NCI-H1105 (cell line): ENCODE results near the gene SCAF8.
A peak's percentile ranks its signal among the peaks of the same experiment; 100 is the strongest.
"Not testable (repeated sequence)": the region's sequence is repeated elsewhere in the genome, so short reads cannot be mapped to it uniquely, and the experiment has no call there.

ENCODE experiments used
- DNase-seq: peaks from one replicate; lab custom pipeline; 2025; lab: John Stamatoyannopoulos, UW

The SCAF8 gene

DNA sequence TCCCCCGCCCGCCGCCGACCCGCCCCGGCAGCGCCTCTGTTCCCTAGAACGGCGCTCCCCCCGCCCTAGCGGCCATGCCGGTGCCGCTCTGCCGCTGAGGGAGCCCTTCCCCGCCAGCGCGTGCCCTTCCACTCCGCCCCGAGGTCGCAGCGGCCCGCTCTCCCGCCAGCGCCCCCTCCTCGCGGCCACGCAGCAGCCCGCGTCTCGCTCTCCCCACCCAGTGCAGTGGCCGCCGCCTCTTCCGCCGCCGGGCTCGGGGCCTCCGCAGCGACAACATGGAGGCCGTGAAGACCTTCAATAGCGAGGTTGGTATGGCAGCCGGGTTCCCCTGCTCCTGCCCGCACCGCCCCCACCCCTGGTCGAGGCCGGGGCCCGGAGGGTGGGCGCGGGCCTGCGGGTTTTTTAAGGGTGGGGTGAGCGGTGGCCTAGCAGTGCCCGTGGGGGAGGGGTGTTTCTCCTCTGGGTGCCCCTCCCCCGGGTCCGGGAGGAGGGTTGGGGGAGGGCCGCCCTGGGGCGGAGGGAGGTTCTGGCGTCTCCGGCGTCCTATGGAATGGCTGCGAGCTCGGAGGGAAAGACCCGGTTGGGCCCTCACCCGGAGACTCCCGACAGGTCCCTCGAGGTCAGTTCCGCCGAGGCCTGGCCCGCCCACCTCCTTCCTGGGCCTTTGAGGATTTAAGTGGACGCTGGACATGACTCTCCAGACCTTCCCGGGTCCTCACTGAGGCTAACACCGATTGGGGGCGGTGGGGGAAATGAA is 588 bp downstream of the SCAF8 start:
- DNase-seq: peak; percentile 95

DNA sequence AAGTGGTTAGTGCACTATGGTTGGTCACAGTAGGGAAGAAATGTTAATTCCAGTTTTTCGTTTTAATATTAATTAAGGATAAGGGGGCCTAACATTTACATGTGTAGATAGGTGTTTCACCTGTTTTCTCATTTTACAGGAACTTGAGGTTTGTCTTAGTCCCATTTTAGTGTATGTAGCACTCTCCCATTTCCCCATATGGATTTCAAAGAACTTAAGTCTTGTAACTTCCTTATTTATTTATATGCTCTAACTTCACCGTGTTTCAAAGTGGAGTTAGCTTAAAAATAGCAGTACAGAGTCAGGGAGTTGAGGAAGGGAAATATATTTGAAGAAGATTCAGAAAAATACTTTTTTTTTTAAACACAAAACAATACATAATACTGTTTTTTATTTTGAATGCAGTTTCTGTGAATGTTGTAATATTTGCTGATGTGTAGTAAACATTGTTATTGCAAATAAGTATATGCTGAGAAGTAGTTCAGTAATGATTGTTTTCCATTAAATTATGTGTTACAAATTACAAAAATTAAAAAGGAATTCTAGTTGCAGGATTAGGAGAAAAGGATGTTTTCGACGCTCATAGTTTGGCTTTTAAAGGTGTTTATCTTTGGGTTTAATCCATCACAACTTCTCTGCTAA is 3.5 kb downstream of the SCAF8 start:
- DNase-seq: no peak

DNA sequence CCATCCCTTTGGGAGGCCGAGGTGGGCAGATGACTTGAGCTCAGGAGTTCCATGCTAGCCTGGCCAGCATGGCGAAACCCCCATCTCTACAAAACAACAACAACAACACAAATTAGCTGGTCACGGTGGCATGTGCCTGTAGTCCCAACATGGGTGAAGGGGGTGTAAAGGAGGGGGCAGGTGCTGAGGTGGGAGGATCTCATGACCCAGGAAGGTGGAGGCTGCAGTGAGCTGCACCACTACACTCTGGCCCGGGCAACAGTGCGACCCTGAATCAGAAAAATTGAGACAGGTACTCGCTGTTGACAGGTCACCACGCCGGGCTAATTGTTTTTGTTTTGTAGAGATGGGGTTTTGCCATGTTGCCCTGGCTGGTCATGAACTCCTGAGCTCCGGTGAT is 4.2 kb downstream of the SCAF8 start:
- DNase-seq: no peak

DNA sequence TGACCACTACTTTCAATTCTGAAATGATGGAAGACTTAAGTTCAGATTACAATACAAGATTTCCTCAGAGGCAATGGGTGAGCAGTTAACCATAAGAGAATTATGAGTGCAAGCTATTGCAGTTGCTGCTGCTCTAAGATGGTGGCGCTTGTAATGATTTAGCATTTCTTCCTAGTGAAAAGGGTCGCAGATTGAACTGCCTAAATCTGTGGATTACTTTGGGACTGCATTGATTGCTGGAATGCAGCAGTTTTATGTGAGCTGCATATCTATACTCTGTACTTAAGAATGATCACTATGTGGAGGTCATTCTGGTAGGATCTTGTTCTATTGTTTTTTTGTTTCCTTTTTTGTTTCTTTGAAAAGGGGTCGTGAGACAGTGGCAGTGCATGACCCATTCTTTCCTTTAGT is 5.3 kb downstream of the SCAF8 start:
- DNase-seq: no peak

- DNase-seq: no peak
Measured at GRCh38 chr6:154740658-154741057, 7.4 kb downstream of the SCAF8 start.

DNA sequence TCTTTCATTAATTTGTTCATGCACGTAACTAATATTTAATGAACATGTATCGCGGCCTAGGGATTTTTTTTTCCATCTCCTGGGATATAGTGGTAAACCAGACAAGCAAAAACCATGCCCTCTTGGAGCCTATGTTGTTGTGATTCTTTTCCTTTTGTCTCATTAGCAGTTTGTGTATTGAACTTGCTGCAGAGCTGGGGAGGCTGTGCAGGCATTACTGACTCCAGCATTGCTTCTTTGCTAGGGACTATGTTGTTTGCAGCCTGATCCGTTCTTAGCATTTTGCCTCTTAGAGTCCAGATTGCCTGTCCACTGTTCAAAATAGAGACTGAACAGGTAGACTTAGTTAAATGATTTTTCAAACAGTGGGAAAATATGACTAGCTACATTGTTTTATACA is 9.7 kb downstream of the SCAF8 start:
- no peak for DNase-seq

DNA sequence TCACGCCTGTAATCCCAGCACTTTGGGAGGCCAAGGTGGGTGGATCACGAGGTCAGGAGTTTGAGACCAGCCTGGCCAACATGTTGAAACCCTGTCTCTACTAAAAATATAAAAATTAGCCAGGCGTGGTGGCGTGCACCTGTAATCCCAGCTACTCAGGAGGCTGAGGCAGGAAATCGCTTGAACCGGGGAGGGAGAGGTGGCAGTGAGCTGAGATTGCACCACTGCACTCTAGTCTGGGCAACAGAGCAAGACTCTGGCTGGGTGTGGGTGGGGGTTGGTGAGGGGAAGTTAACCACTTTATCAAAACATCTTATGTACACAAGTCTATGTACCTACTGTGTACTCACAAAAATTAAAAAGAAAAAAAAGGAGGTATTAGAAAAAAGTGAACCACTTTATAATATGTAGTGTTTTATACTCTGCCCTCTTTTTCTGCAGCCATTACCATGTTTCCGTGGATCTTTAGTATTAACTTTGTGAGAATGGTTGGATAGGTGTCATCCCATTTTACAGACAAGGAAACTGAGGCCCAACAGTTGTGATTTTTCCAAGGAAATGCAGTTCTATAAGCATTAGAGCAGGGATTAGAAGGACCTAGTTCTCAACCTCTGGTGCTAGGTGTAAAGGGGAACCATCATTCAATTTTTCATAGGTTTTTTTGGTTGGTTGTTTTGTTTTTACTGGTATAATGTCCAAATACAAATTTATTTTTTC is 11.0 kb downstream of the SCAF8 start:
- DNase-seq: not testable (repeated sequence)

- no peak for DNase-seq
Measured at GRCh38 chr6:154745243-154745642, 12.0 kb downstream of the SCAF8 start.

- DNase-seq: no peak
Measured at GRCh38 chr6:154749341-154749740, 16.1 kb downstream of the SCAF8 start.

- no peak for DNase-seq
Measured at GRCh38 chr6:154751011-154751800, 18.0 kb downstream of the SCAF8 start.

GRCh38 chr6:154752022-154752421 is 18.8 kb downstream of the SCAF8 start:
- DNase-seq: no peak

DNA sequence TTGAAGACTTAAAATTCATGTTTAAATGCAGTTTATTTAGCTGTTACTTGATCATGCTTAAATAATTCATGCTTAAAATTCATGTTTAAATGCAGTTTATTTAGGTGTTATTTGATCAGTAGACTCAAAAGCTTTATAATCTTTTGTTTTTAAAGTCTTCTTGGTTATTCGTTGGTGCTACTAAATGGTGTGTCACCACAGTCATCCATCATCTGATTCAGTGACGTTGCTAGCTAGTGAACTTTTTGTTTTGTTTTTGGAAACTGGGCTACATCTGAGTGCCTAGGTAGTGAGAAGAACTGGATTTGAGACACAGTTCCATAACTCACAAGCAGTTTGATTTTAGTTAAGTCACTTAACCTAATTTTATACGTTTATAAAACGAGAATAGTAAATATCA is 20.9 kb downstream of the SCAF8 start:
- DNase-seq: no peak

DNA sequence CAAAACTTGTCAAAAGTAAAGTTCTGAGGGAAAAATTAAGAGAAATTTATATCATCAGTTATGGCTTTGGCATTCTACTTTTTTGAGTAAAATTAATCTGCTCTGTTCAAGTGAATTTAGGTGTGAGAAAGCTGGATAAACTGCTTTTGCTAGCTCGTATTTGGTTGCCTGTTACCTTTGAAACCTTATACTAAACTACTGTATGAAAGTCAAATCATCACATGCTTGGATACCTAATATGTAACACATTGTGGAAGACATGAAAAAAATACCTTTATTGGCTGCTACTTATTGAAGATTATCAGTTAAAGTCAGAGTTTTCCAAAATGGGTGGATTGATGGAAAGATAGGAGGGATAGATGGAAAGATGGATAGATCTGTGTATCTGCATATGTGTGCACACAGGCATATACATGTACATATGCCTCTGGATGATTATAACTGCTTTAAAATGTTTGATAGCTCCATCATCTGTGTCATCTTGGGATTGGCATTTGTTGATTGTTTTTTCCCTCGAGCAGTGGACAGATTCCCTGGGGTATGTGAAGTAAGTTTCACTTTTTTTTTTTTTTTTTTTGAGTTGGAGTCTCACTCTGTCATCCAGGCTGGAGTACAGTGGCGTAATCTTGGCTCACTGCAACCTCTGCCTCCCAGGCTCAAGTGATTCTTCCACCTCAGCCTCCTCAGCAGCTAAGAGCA is 24.3 kb downstream of the SCAF8 start:
- DNase-seq: no peak

GRCh38 chr6:154758125-154758524 is 24.9 kb downstream of the SCAF8 start:
- no peak for DNase-seq

GRCh38 chr6:154763650-154764049 is 30.4 kb downstream of the SCAF8 start:
- DNase-seq: no peak

DNA sequence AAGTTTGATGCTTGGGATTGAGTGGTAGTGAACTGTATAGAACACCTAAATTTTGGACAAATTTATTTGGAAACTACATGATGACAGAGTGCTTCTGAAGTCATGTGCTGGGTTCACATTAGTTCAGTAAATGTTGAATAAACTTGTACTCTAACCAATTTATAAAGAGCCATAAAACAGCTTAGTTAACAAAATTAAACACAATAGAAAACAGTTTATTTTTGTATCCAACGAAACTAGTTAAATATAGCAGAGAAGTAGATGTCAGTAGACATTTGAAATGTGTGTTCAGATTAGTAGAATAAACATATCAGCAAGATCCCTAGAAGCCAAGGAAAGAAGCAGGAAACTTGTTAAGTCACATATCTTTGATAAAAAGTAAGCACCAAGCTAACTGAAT is 32.1 kb downstream of the SCAF8 start:
- no peak for DNase-seq

- no peak for DNase-seq
Measured at GRCh38 chr6:154766288-154766687, 33.1 kb downstream of the SCAF8 start.

DNA sequence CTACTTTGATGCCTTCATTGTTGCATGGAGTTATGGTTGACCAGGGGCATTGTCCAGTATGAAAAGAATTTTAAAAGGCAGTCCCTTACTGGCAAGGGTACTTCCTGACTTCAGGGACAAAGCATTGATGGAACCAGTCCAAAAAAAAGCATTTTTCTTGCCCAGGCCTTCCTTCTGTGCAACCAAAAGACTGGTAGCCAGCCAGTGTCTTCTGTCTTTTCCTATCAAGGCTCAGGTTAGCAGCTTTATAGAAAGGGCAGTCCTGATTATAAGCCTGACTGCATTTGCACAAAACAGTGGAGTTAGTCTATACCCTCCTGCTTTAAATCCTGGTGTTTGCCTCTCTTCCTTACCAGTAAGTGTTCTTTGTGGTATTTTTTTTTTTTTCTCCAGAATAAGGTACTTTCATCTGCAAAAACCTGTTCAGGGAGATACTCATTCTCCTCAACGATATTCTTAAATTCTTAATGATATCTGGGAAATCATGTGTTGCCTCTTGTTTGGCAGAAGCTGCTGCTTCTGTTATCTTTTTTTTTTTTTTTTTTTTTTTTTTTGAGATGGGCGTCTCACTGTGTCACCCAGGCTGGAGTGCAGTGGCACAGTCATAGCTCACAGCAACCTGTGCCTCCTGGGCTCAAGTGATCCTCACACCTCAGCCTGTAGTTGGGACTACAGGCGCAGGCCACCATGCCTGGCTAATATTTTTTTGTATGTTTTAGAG is 33.9 kb downstream of the SCAF8 start:
- DNase-seq: no peak

DNA sequence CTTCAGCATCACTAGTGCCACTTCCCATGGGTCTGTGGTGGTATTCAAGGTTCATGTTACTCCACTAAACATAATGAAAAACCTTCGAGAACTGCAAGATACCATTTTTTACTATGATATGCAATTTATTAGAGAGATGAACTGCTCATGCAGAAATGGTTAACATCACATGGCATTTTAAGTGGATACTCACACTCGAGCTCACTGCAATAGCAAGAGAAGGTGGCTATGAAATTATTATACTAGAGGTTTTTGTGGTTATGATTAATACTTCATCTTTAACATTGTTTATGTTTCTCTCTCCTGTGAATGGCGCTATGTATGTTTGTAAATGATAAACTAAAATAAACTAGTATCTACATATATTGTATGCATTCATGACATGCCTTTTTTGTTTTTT is 35.1 kb downstream of the SCAF8 start:
- no peak for DNase-seq

- DNase-seq: no peak
Measured at GRCh38 chr6:154773610-154774089, 40.4 kb downstream of the SCAF8 start.

GRCh38 chr6:154779157-154779556 is 45.9 kb downstream of the SCAF8 start:
- DNase-seq: not testable (repeated sequence)
